Measurements from ENCODE around the gene AGAP2.
"Not testable (repeated sequence)": the region's sequence is repeated elsewhere in the genome, so short reads cannot be mapped to it uniquely, and the experiment has no call there.

The AGAP2 gene

DNA sequence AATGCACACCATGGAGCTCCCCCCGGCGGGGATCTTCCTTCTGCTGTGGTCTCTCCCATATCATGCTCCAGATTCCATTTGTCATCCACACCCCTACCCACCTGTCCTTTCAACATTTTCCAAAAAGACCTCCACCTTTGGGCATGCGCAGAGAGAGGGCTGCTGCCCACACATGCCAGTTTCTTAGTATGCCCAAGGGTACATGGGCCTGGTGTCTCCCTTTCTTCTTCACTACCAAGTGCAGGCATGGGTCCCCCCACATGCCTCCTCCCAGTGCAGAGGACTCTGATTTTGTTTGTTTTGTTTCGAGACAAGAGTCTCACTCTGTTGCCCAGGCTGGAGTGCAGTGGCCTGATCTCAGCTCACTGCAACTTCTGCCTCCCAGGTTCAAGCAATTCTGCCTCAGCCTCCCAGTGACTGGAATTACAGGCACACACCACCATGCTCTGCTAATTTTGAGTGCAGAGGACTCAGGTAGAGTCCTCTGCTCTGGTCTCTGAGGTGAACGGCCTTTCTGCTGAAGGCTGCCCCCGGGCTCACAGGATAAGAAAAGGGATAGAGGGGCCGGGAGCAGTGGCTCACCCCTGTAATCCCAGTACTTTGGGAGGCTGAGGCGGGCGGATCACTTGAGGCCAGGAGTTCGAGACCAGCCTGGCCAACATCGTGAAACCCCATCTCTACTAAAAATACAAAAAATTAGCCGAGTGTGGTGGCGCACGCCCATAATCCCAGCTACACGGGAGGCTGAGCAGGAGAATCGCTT is 16.5 kb downstream of the AGAP2 start:
- not testable (repeated sequence) for DNase-seq (ENCODE audit: low spot score); H3K9me3 Mint-ChIP-seq; H3K4me1 Mint-ChIP-seq (ENCODE audit: low read depth); H3K27me3 Mint-ChIP-seq (ENCODE audit: low read depth); H3K4me3 Mint-ChIP-seq
- H3K27ac Mint-ChIP-seq, result peak overlapping the region; percentile 46
- peaks cover 41% of the 10 kb centered on the region for H3K36me3 Mint-ChIP-seq (ENCODE audit: low read depth)

DNA sequence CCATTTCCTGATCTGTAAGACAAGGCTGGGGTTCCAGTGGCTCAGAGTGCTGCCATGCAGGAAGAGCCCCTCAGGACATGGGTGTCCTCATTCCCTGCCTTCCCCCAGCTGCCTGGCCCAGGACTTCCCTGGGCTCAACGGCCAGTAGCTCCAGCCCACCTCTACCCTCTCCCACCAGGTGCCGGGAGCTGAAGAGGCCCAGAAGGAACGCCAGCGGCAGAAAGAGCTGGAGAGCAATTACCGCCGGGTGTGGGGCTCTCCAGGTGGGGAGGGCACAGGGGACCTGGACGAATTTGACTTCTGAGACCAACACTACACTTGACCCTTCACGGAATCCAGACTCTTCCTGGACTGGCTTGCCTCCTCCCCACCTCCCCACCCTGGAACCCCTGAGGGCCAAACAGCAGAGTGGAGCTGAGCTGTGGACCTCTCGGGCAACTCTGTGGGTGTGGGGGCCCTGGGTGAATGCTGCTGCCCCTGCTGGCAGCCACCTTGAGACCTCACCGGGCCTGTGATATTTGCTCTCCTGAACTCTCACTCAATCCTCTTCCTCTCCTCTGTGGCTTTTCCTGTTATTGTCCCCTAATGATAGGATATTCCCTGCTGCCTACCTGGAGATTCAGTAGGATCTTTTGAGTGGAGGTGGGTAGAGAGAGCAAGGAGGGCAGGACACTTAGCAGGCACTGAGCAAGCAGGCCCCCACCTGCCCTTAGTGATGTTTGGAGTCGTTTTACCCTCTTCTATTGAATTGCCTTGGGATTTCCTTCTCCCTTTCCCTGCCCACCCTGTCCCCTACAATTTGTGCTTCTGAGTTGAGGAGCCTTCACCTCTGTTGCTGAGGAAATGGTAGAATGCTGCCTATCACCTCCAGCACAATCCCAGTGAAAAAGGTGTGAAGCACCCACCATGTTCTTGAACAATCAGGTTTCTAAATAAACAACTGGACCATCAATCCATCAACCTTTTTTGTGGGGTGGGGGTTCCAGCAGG is 17.6 kb downstream of the AGAP2 start:
- H3K27ac Mint-ChIP-seq, result no peak overlapping the region
- H3K9me3 Mint-ChIP-seq, result no peaks in the 10 kb centered on the region
- no peaks in the 10 kb centered on the region for H3K27me3 Mint-ChIP-seq (ENCODE audit: low read depth)
- peaks cover 5% of the 10 kb centered on the region for H3K4me1 Mint-ChIP-seq (ENCODE audit: low read depth)
- DNase-seq (ENCODE audit: low spot score), result no peak
- H3K36me3 Mint-ChIP-seq (ENCODE audit: low read depth), result peaks cover 47% of the 10 kb centered on the region
- no peak overlapping the region for H3K4me3 Mint-ChIP-seq

DNA sequence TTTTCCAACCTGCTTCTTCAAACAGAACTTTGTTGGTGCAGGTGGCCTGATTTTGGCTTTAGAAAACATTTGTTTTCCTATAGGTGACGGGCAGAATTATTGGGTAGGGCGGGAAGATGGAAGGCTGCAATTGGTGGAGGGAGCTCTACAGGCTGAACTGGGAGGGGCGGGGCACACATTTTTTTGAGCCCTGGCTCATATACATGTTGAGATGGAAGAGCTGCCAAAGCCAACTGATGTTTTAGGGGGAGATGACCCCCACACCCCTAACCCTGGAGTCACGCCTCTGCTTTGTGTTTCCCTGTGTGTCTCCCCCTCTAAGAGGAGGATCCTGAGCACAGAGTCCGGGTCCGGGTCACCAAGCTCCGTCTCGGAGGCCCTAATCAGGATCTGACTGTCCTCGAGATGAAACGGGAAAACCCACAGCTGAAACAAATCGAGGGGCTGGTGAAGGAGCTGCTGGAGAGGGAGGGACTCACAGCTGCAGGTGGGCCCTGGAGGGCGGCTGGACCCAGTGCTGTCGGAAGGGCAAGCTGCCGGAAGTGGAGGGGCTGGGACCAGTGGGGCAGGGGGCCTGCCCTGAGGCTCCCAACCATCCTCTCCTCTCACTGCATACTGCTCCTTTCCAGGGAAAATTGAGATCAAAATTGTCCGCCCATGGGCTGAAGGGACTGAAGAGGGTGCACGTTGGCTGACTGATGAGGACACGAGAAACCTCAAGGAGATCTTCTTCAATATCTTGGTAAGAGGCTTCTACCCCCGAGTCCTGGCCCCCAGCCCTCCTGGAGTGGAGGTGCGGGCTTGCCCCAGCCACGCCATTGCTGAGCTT is 18.6 kb downstream of the AGAP2 start:
- Mint-ChIP-seq H3K27me3 (ENCODE audit: low read depth) (no peaks in the 10 kb centered on the region), H3K36me3 (ENCODE audit: low read depth) (peaks cover 49% of the 10 kb centered on the region), H3K4me1 (ENCODE audit: low read depth) (peaks cover 5% of the 10 kb centered on the region), H3K27ac (no peak overlapping the region), H3K9me3 (no peaks in the 10 kb centered on the region), H3K4me3 (no peak overlapping the region)
- no peak for DNase-seq (ENCODE audit: low spot score)

DNA sequence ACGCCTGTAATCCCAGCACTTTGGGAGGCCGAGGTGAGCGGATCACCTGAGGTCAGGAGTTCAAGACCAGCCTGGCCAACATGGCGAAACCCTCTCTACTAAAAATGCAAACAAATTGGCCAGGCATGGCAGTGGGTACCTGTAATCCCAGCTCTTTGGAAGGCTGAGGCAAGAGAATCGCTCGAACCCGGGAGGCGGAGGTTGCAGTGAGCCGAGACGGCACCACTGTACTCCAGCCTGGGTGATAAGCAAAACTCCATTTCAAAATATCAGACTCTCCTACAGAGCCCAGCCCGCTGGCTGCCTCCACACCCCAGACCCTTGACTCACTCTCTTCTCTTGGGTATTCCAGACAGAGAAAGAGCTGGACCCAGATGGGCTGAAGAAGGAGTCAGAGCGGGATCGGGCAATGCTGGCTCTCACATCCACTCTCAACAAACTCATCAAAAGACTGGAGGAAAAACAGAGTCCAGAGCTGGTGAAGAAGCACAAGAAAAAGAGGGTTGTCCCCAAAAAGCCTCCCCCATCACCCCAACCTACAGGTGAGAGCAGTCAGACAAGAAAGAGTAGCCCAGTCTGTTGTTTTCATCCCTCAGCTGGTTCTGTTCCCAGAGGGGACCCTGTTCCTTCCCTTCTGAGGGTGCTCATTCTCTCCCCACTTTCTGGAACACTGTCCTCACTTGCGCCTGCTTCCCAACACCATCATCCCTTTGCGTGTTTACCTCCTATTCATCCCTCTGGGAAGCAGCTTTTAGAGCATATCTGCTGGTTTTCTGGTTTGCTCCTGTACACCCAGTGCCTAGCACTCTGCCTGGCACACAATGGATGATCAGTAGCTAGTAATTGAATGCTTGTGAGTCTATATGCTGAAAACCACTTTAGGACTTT is 19.7 kb downstream of the AGAP2 start:
- Mint-ChIP-seq H3K27me3 (ENCODE audit: low read depth) (no peaks in the 10 kb centered on the region), H3K9me3 (no peaks in the 10 kb centered on the region), H3K27ac (peak overlapping the region; percentile 34), H3K4me1 (ENCODE audit: low read depth) (peaks cover 5% of the 10 kb centered on the region), H3K4me3 (no peak overlapping the region), H3K36me3 (ENCODE audit: low read depth) (peaks cover 47% of the 10 kb centered on the region)
- no peak for DNase-seq (ENCODE audit: low spot score)

DNA sequence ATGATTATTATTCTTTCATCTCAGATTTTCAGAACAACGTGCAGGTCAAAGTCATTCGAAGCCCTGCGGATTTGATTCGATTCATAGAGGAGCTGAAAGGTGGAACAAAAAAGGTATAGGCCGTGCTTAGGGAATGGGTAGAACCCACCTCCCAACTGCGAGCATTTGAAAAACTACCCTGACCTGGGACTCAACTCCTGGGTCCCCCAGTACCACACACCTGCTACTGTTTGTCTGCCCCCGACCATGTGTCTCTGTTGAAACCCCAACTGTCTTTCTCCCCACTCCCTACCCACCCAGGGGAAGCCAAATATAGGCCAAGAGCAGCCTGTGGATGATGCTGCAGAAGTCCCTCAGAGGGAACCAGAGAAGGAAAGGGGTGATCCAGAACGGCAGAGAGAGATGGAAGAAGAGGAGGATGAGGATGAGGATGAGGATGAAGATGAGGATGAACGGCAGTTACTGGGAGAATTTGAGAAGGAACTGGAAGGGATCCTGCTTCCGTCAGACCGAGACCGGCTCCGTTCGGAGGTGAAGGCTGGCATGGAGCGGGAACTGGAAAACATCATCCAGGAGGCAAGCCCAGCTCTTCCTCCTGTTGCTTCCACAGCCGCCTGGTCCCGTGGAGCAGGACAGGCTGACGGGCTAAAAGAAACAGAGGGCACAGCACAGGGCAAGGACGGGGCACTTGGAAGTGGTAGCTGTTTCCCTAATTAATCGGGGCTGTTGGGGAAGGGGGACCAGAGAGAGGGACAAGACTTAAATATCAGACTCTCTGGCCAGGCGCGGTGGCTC is 20.5 kb downstream of the AGAP2 start:
- Mint-ChIP-seq H3K4me1 (ENCODE audit: low read depth) (peaks cover 5% of the 10 kb centered on the region), H3K27ac (no peak overlapping the region)

DNA sequence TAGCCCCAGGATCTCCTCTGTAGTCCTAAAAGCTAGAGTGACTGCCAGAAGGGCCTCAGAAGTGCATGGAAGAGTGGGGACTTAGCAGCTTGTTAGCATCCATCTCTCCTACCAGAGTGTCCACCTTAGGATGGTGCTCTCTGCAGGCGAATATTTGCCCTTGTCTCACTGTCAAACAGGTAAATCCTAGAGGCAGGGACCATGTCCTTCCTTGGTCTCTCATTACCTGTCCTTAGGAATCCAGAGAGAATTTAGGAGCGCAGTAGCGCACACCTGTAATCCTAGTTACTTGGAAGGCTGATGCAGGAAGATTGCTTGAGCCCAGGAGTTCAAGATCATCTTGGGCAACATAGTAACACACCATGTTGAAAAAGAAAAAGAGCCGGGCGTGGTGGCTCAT is 21.4 kb downstream of the AGAP2 start:
- no peak overlapping the region for H3K4me3 Mint-ChIP-seq
- H3K9me3 Mint-ChIP-seq, result peaks cover under 1% of the 10 kb centered on the region
- no peaks in the 10 kb centered on the region for H3K27me3 Mint-ChIP-seq (ENCODE audit: low read depth)
- H3K36me3 Mint-ChIP-seq (ENCODE audit: low read depth), result peaks cover 57% of the 10 kb centered on the region
- no peak for DNase-seq (ENCODE audit: low spot score)
- H3K4me1 Mint-ChIP-seq (ENCODE audit: low read depth), result peaks cover 5% of the 10 kb centered on the region
- H3K27ac Mint-ChIP-seq, result no peak overlapping the region

More for the DNA sequence above, 20.5 kb downstream of the AGAP2 start:
- no peak for DNase-seq (ENCODE audit: low spot score)
- Mint-ChIP-seq H3K27me3 (ENCODE audit: low read depth) (no peaks in the 10 kb centered on the region), H3K36me3 (ENCODE audit: low read depth) (peaks cover 52% of the 10 kb centered on the region), H3K4me3 (no peak overlapping the region), H3K9me3 (no peaks in the 10 kb centered on the region)

DNA sequence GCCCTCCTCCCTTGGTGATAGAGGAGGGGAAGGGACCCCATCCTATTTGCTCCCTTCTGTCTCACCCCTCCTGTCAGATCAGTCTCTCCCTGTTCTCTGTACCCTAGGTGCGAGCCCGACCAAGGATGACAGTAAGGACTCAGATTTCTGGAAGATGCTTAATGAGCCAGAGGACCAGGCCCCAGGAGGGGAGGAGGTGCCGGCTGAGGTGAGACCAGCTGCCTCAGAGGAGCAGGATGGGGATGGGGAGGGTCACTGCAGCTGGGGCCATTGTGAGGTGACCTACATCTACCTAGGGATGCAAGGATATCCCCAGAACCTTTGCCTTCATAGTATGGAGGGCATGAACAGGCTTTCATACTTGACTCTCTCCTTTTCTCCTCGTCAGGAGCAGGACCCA is 22.2 kb downstream of the AGAP2 start:
- Mint-ChIP-seq H3K36me3 (ENCODE audit: low read depth) (peaks cover 57% of the 10 kb centered on the region), H3K9me3 (peaks cover 8% of the 10 kb centered on the region), H3K4me1 (ENCODE audit: low read depth) (no peaks in the 10 kb centered on the region), H3K4me3 (no peak overlapping the region), H3K27ac (no peak overlapping the region), H3K27me3 (ENCODE audit: low read depth) (no peaks in the 10 kb centered on the region)
- DNase-seq (ENCODE audit: low spot score), result no peak

DNA sequence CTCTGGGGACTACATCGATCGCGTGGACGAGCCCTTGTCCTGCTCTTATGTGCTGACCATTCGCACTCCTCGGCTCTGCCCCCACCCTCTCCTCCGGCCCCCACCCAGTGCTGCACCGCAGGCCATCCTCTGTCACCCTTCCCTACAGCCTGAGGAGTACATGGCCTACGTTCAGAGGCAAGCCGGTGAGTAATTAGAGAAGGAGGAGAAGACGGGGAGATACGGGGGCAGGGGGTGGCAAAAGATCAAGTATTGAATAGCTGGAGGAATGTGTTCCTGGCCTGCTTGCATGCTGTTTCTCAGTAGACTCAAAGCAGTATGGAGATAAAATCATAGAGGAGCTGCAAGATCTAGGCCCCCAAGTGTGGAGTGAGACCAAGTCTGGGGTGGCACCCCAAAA is 22.8 kb downstream of the AGAP2 start:
- Mint-ChIP-seq H3K4me1 (ENCODE audit: low read depth) (no peaks in the 10 kb centered on the region), H3K9me3 (peaks cover 8% of the 10 kb centered on the region), H3K27ac (no peak overlapping the region), H3K36me3 (ENCODE audit: low read depth) (peaks cover 56% of the 10 kb centered on the region), H3K4me3 (no peak overlapping the region), H3K27me3 (ENCODE audit: low read depth) (no peaks in the 10 kb centered on the region)
- DNase-seq (ENCODE audit: low spot score), result no peak

DNA sequence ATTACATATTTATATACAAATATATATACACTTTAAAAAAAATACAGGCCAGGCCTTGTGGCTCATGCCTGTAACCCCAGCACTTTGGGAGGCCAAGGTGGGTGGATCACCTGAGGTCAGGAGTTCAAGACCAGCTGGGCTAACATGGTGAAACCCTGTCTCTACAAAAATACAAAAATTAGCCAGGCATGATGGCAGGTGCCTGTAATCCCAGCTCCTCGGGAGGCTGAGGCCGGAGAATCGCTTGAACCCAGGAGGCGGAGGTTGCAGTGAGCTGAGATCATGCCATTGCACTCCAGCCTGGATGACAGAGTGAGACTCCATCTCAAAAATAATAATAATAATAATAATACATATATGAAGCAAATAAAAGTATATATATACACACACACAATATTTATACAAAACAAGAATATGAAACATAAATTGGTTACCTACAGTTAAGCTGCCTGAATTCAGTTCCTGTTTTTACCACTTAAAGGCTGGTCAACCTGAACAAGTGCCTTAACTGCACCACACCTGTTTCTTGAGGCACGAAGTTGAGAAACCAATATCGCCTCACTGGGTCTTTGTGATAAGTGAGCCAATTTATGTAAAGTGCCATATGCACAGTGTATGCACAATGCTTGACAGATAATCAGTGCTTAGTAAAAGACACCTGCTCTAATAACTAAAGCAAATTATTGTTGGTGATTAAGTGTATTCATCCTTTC is 23.4 kb downstream of the AGAP2 start:
- DNase-seq (ENCODE audit: low spot score); H3K27me3 Mint-ChIP-seq (ENCODE audit: low read depth); H3K9me3 Mint-ChIP-seq; H3K27ac Mint-ChIP-seq; H3K4me1 Mint-ChIP-seq (ENCODE audit: low read depth); H3K4me3 Mint-ChIP-seq: not testable (repeated sequence)
- peaks cover 56% of the 10 kb centered on the region for H3K36me3 Mint-ChIP-seq (ENCODE audit: low read depth)

DNA sequence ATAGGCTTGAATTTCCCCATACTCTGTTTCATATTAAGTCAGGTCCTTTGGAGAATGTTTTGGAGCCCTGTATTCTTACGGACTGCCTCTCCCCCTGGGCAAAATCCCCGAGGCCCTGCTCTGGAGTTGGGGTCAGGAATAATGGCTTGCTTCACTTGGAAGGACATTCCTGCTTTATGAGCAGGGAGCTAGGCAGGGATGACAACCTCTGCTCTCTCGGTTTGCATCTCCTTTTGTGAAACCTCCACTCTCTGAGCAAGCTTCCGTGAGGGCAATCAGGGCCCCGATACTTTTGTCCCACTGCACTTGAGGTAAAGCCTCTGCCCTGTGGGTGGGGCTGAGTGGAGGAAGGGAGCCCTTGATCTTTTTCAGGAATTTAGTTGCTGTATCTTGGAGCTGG is 25.3 kb downstream of the AGAP2 start:
- Mint-ChIP-seq H3K36me3 (ENCODE audit: low read depth) (peaks cover 48% of the 10 kb centered on the region), H3K9me3 (peaks cover 8% of the 10 kb centered on the region), H3K27me3 (ENCODE audit: low read depth) (no peaks in the 10 kb centered on the region), H3K27ac (no peak overlapping the region), H3K4me3 (no peak overlapping the region), H3K4me1 (ENCODE audit: low read depth) (peaks cover 6% of the 10 kb centered on the region)
- DNase-seq (ENCODE audit: low spot score), result no peak

DNA sequence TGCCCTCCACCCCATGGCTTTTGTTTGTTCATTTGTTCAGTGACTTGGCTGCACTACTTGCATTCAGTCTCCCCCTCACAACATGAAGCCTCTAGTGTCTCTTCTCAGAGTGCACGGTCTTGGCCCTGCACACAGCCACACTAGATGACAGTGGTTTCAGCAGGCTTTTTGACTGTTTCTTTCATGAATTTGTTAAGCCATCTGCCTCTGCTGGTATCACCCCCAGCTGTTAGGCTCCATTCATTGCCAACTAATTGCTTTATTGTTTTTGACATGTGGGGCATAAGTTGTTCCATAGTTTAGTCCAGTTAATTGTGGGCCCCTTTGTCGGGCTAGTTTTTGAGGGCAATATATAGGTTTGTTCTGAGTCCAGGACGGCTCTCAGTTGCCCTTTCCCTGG is 25.8 kb downstream of the AGAP2 start:
- H3K4me3 Mint-ChIP-seq, result no peak overlapping the region
- peaks cover 45% of the 10 kb centered on the region for H3K36me3 Mint-ChIP-seq (ENCODE audit: low read depth)
- no peaks in the 10 kb centered on the region for H3K27me3 Mint-ChIP-seq (ENCODE audit: low read depth)
- no peak overlapping the region for H3K27ac Mint-ChIP-seq
- DNase-seq (ENCODE audit: low spot score), result no peak
- H3K4me1 Mint-ChIP-seq (ENCODE audit: low read depth), result peaks cover 6% of the 10 kb centered on the region
- peaks cover 8% of the 10 kb centered on the region for H3K9me3 Mint-ChIP-seq

DNA sequence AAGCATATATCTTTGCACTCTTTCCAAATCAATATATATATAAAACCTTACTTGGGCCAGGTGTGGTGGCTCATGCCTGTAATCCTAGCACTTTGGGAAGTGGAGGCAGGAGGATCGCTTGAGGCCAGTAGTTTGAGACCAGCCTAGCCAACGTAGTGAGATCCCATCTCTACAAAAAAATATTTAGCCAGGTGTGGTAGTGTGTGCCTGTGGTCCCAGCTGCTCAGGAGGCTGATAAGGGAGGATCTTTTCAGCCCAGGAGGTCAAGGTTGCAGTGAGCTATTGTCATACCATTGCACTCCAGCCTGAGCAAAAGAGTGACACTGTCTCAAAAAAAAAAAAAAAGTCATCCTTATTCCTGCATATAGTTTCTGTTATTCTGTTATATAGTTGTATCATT is 30.2 kb downstream of the AGAP2 start:
- Mint-ChIP-seq H3K27ac (no peak overlapping the region), H3K36me3 (ENCODE audit: low read depth) (peaks cover 51% of the 10 kb centered on the region), H3K4me3 (no peak overlapping the region), H3K9me3 (peaks cover 18% of the 10 kb centered on the region), H3K4me1 (ENCODE audit: low read depth) (peaks cover 6% of the 10 kb centered on the region), H3K27me3 (ENCODE audit: low read depth) (no peaks in the 10 kb centered on the region)
- no peak for DNase-seq (ENCODE audit: low spot score)
